ENCODE data around the gene HOXA1.

GRCh38 chr7:27113991-27114769, 18.4 kb upstream of the HOXA1 start:
- TF ChIP-seq POLR2A (IDR thresholded peaks at IDR 0.05), result no peak
- TF ChIP-seq CTCF (IDR thresholded peaks at IDR 0.05), result no peak

Measured in thyroid gland (tissue), 4 donors.